ENCODE data around the gene ATP13A1.
"Not testable (repeated sequence)": the region's sequence is repeated elsewhere in the genome, so short reads cannot be mapped to it uniquely, and the experiment has no call there.

ATP13A1 gene

DNA sequence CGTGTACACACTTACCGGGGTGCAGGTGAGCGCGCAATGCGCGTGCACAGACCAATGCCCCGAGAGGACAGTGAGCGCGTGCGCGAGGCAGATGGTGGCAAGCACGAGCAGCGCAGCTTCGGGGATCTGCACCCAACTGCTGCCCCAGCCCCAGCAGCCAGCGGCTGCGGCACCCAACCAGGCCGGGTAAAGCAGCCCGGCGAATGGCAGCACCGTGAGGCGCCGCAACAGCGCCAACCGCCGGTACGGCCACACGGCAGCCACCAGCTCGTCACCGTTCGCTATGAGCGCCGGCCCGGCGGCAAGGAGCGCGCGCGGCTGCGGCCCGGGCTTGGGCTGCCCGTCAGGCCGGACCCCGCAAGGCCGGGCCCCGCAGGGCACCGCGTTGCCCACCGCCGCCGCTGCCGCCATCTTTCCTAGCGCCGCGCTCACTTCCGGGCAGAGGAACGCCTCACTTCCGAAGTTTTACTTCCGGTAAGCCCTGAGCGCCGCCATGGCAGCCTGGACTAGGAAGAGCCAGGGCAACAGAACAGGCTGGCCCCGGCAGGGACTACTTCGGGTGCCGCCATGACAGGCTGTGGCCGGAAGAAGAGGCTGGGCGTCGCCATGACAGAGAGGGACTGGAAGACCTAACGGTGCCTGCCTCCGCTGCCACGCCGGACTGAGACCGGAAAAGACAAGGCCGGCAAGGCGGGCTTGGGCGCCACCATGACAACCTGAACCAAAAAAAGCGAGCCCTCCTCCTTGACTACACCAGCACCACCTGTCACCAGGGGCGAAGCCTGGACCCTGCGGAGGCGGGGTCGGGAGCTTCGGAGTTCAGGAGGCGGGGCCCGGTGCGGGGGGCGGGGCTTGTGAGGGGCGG is at the start of gene ATP13A1:
Gene ATP13A1, minus strand, starts transcription at position 421 of the 865 bp plus-strand sequence. Its CDS starts 10 bp downstream, at position 411.
- peak; percentile 91 to 94 for DNase-seq (ENCODE audit: low read depth in 2 of 2)

DNA sequence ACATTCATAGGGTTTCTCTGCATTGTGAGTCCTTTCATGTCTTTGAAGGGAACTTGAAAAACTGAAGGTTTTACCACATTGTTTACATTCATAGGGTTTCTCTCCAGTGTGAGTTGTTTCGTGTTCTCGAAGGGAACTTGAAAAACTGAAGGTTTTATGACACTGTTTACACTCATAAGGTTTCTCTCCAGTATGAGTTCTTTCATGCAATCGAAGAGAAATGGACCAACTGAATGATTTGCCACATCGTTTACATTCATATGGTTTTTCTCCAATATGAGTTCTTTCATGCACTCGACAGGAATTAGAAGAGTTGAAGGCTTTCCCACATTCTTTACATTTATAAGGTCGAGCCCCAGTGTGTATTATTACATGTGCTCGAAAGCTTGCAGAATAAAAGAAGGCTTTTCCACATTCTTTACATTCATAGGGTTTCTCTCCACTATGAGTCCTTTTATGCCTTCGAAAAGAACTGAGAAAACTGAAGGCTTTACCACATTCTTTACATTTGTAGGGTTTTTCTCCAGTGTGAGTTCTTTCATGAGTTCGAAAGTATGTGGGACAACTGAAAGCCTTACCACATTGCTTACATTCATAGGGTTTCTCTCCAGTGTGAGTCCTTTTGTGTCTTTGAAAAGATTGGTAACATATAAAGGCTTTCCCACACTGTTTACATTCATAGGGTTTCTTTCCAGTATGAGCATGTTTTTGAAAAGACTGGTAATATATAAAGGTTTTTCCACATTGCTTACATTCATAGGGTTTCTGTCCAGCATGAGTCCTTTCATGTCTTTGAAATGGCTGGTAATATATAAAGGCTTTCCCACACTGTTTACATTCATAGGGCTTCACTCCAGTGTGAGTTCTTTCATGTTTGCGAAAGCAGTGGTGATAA is 48.7 kb upstream of the ATP13A1 start:
- no peak for DNase-seq (ENCODE audit: low read depth in 2 of 2)

DNA sequence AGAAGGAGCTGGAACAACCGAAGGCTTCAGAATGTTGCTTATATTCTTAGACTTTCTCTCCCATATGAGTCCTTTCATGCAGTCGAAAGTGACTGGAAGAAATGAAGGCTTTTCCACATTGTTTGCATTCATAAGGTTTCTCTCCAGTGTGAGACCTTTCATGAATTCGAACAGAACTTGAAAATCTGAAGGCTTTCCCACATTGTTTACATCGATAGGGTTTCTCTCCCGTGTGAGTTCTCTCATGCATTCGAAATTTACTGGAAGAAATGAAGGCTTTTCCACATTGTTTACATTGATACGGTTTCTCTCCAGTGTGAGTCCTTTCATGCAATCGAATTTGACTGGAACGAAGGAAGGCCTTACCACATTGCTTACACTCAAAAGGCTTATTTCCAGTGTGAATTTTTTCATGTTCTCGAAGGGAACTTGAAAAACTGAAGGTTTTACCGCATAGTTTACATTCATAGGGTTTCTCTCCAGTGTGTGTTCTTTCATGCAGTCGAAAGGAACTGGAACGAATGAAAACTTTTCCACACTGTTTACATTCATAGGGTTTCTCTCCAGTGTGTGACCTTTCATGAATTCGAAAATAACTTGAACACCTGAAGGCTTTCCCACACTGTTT is 47.9 kb upstream of the ATP13A1 start:
- DNase-seq (ENCODE audit: low read depth in 2 of 2), result no peak

DNA sequence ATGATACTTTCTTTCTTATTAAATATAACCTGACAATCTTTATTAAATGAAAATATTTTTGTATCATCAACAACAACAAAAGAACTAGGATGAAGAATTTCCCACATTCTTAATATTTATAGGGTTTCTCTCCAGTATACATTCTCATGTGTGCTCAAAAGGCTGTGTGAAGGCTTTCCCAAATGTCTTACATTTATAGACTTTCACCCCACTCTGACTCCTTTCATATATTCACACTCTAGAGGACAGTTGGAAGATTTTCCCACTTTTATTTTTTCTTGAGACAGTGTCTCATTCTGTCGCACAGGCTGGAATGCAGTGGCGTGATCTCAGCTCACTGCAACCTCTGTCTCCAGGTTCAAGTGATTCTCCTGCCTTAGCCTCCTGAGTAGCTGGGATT is 47.0 kb upstream of the ATP13A1 start:
- DNase-seq (ENCODE audit: low read depth in 2 of 2), result no peak

DNA sequence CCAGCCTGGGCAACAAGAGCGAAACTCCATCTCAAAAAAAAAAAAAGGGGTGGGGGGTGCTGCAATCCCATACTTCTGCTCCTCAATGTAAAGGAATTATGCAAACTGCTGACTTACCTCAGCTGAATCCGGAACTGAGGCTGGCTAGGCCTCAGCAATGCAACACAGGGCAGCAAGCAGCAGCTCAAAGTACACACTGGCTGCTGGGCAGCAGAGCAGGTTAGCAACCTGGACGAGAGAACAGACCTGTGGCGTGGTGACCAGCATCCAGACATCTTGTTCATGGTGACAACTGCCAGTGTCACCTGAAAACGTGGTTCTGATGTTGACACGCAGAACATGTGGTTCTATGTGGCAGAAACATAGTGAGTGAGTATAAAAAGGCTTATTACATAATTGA is 41.4 kb upstream of the ATP13A1 start:
- no peak for DNase-seq (ENCODE audit: low read depth in 2 of 2)

DNA sequence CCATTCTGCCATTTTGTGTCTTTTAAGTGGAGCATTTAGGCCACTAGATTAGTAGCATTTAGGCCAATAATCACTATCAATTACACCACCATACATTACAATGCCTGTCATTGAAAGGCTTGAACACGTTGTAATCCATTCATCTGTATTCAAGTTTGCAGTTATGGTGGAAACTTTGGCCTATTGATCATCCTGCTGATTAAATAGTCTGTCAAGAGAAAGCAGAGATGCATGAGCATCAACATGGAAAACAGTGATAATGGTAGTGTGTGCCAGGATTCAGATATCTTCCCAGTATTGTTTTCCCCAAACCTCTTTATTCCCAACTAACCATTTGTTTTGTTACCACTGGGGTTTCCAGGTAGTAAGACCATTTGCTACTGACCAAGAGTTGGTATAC is 37.0 kb upstream of the ATP13A1 start:
- DNase-seq (ENCODE audit: low read depth in 2 of 2), result not testable (repeated sequence)

DNA sequence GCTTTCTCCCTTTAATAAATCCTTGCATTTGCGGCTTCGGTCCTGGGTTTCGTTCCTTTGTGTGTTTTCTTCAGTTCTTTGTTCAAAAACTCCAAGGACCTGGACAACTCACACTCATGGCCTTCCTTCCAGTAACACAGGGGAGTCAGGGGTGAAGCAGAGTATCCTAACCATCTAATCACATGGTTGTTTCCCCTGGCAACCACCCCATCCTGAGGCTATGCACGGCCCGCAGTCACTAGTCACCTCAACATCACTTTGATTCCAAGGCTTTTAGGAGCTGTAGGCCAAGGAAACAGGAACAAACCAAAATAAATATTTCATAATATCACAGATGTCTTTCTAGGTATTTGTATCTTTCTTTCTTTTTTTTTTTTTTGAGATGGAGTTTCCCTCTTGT is 34.1 kb upstream of the ATP13A1 start:
- DNase-seq (ENCODE audit: low read depth in 2 of 2), result no peak

DNA sequence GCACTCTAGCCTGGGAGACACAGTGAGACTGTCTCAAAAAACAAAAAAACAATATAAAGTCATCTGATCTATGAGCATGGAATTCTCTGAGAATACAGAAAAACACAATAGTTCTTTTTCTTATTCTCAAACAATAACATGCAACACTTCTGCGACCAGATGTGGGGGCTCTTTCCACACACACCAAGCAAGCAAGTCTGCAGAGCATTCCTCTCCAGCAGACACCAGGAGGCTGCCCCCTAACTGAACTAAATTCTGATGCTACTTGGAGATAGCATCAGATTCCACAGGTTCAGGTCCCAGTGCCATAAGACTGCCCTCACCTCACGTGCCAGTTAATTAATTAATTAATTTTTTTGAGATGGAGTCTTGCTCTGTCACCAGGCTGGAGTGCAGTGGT is 32.9 kb upstream of the ATP13A1 start:
- DNase-seq (ENCODE audit: low read depth in 2 of 2), result no peak

DNA sequence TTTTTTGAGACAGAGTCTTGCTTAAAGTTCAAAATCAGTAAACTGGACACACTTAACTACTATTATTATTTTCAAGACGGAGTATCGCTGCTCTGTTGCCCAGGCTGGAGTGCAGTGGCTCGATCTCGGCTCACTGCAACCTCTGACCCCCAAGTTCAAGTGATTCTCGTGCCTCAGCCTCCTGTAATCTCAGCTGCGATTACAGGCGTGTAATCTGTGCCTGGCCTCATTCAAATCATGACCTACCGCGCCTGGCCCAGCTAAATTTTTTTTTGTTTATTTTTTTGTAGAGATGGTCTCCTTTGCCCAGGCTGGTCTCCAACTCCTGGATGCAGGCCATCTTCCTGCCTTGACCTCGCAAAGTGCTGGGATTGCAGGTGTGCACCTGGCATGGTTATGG is 28.2 kb upstream of the ATP13A1 start:
- no peak for DNase-seq (ENCODE audit: low read depth in 2 of 2)

DNA sequence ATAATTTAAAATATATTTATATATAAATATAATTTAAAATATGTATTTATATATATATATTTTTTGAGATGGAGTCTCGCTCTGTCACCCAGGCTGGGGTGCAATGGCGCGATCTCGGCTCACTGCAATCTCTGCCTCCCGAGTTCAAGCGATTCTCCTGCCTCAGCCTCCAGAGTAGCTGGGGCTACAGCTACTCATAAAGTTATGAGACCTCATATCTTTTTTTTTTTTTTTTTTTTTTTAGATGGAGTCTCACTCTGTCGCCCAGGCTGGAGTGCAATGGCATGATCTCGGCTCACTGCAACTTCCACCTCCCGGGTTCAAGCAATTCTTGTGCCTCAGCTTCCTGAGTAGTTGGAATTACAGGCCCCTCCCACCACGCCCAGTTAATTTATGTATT is 25.5 kb upstream of the ATP13A1 start:
- DNase-seq (ENCODE audit: low read depth in 2 of 2), result not testable (repeated sequence)

DNA sequence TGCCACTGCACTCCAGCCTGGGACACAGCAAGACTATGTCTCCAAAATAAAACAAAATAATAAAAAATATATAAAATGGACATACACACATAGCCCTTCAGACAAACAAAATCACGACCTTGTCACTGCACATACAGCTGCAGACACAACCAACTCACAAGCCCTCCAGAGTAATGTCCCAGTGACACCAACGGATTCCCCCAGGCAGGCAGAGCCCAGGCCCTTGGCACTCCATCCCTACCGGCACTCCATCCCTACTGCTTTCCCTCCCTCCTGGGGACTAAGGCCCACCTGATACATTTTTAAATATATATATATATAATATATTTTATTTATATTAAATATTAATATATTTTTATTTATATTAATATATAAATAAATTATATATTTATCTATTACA is 23.6 kb upstream of the ATP13A1 start:
- no peak for DNase-seq (ENCODE audit: low read depth in 2 of 2)

DNA sequence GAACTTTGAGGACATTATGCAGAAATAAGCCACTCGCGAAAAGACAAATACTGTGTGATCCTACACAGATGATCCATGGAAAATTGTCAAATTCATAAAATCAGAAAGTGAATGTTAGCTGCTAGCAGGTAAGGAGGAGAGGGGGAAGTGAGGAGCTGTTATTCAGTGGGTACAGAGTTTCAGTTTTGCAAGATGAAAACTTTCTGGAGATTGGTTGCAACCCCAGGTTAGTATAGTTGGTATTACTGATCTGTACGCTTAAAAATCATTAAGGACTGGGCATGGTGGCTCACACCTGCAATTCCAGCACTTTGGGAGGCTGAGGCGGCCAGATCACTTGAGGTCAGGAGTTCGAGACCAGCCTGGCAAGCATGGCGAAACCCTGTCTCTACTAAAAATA is 23.1 kb upstream of the ATP13A1 start:
- no peak for DNase-seq (ENCODE audit: low read depth in 2 of 2)

DNA sequence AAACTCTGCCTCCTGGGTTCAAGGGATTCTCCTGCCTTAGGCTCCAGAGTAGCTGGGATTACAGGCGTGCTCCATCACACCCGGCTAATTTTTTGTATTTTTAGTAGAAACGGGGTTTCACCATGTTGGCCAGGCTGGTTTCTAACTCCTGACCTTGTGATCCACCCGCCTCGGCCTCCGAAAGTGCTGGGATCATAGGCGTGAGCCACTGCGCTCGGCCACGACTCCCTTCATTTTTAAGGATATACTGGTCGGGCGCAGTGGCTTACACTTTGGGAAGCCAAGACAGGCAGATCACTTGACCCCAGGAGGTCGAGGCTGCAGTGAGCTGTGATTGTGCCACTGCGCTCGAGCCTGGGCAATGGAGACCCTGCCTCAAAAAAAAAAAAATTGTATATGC is 22.6 kb upstream of the ATP13A1 start:
- DNase-seq (ENCODE audit: low read depth in 2 of 2), result not testable (repeated sequence)

DNA sequence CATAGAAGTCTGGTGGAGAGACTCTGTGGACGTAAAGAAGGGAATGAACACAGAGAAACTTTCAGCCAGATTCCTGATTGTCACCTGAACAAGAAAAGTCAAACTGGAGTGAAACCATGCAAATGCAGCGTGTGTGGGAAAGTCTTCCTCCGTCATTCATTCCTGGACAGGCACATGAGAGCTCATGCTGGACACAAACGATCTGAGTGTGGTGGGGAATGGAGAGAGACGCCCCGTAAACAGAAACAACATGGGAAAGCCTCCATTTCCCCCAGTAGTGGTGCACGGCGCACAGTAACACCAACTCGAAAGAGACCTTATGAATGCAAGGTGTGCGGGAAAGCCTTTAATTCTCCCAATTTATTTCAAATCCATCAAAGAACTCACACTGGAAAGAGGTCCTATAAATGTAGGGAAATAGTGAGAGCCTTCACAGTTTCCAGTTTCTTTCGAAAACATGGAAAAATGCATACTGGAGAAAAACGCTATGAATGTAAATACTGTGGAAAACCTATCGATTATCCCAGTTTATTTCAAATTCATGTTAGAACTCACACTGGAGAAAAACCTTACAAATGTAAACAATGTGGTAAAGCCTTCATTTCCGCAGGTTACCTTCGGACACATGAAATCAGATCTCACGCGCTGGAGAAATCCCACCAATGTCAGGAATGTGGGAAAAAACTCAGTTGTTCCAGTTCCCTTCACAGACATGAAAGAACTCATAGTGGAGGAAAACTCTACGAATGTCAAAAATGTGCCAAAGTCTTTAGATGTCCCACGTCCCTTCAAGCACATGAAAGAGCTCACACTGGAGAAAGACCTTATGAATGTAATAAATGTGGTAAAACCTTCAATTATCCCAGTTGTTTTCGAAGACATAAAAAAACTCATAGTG is 15.9 kb upstream of the ATP13A1 start:
- DNase-seq (ENCODE audit: low read depth in 2 of 2), result no peak

DNA sequence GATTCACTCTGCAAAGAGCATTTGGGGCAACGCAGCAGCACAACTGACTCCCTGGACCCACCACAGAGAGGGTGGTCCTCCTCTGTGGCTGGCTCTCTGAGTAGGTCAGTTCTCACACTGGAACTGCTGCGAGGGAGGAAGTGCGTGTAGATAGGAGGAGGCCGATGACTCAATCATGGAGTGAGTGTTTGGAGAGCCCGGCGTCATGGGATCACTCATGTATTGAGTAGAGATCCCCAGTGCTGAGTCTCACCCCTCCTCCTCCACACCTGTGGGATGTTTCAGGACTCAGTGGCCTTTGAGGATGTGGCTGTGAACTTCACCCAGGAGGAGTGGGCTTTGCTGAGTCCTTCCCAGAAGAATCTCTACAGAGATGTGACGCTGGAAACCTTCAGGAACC is 14.1 kb upstream of the ATP13A1 start:
- DNase-seq (ENCODE audit: low read depth in 2 of 2), result no peak

DNA sequence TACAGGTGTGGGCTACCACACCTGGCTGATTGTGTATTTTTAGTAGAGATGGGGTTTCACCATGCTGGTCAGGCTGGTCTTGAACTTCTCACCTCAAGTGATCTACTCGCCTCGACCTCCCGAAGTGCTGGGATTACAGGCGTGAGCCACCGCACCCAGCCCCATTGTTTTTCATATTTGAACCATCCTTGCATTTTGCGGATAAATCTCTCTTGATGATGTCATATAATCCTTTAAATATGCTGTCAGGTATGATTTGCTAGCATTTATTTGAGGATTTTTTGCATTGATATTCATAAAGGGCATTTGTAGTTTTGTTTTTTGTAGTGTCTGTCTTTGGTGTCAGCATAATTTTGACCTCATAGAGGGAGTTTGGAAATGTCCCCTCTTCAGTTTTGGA is 10.8 kb upstream of the ATP13A1 start:
- no peak for DNase-seq (ENCODE audit: low read depth in 2 of 2)

DNA sequence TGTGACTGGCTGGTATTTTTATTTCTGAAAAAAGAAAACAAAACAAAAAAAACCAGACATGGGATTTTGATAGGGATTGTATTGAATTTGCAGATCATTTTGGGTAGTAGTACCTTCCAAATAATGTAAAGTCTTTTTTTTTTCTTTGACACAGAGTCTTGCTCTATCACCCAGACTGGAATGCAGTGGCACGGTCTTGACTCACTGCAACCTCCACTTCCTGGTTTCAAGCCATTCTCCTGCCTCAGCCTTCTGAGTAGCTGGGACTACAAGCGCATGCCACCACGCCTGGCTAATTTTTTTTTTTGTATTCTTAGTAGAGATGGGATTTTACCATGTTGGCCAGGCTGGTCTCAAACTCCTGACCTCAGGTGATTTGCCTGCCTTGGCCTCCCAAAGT is 9.3 kb upstream of the ATP13A1 start:
- no peak for DNase-seq (ENCODE audit: low read depth in 2 of 2)

DNA sequence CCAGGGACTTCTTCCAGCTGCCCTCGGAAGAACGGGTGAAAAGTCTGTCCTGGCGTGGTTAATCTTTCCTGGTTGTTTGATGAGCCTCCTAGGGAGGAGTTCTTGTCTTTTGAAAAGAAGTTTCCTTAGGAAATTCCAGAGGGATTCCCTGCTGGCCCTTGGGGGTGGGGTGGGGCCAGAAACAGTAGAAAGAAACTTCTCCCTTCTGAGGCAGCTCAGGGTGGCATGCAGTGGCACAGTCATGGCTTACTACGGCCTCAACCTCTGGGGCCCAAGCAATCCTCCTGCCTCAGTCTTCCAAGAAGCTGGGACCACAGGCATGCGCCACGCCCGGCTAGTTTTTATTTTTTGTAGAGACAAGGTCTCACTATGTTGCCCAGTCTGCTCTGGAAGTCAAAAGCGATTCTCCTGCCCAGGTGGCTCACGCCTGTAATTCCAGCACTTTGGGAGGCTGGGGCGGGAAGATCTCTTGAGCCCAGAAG is 6.6 kb upstream of the ATP13A1 start:
- DNase-seq (ENCODE audit: low read depth in 2 of 2), result no peak

DNA sequence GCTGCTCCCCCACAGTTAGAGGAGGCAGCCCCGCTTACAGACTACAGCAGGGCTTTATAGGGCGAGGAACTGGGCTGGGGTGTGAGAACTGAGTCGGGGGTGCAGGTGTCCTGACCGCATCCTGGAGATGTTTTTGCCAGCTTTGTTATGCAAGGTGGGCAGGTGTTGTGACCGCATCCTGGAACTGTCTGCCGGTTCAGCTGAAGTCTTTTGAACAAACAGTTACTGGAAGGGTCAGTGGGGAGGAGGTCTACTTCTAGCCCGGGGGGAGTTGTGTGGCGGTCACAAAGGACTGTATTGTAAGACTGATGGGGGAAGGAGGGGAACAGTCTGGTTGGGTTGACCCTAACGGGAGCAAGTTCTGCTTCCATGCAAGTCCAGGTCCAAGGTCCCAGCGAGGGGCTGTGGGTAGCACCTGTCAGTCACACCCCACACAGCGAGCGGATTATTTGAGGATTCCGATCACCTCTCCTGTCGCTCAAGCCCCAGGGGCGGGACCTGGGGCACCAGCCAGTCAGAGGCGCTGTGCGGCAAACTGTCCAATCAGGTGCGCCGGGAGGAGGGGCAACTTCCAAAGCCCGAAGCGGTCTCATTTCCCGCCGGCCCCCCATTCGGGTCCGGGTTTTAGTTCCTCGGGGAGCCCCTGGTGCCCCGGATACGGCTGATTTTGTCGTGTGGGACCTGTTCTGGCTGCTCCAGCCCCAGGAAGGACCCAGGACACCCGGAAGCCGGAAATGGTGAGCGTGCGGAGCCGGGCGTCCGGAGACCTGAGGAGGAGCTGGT is 4.9 kb upstream of the ATP13A1 start, which contains the start of gene ZNF101:
Gene ZNF101, plus strand, starts transcription at position 610 of the 783 bp plus-strand sequence. Its CDS starts 125 bp downstream, at position 735.
- DNase-seq (ENCODE audit: low read depth in 2 of 2), result peak; percentile 56 to 59

DNA sequence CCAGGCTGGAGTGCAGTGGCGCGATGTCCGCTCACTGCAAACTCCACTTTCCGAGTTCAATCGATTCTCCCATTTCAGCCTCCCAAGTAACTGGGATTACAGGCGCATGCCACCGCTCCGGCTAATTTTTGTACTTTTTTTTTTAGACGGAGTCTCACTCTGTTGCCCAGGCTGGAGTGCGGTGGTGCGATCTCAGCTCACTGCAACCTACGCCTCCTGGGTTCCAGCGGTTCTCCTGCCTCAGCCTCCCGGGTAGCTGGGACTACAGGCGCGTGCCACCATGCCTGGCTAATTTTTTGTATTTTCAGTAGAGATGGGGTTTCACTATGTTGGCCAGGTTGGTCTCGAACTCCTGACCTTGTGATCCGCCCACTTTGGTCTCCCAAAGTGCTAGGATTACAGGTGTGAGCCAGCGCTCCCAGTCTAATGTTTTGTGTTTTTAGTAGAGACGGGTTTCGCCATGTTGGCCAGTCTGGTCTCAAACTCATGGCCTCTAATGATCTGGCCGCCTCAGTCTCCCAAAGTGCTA is 2.0 kb upstream of the ATP13A1 start:
- not testable (repeated sequence) for DNase-seq (ENCODE audit: low read depth in 2 of 2)

Measured in fibroblast of skin of left biceps (primary cell).